ENCODE measurements around the gene GBF1.

GBF1 gene

DNA sequence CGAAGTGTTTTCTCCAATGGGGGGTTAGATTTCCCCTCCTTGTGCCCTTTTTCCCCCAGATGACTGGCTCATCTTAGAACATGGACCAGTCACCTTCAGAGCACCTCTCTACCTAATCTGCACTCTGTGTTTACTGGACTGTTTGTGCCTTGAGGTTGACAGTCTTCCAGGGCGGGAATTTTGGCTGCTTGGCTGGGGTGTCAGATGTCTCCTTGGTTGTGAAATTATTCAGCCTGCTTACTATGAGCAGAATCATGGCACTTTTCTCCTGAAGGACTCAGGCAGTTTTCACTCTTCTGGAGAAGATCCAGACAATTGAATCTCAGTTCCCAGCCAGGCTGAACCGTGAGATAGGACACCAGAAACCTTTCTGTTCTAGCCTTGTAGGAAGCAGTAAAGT is 89.9 kb downstream of the GBF1 start:
- H3K9me3 ChIP-seq (ENCODE audit: control insufficient read depth, low read length) = no peaks in the 10 kb centered on the region
- no peak overlapping the region for H3K4me3 ChIP-seq (ENCODE audit: low read depth, low read length)
- no peak overlapping the region for H2AFZ ChIP-seq
- no peak overlapping the region for H3K4me2 ChIP-seq (ENCODE audit: low read length)
- H3K27me3 ChIP-seq (ENCODE audit: control insufficient read depth, insufficient read depth, low read length) = no peaks in the 10 kb centered on the region
- H3K36me3 ChIP-seq (ENCODE audit: control insufficient read depth, insufficient read depth, low read length) = no peaks in the 10 kb centered on the region
- H3K27ac ChIP-seq = peak overlapping the region; percentile 71
- peaks cover 4% of the 10 kb centered on the region for H3K79me2 ChIP-seq
- H3K9ac ChIP-seq = no peak overlapping the region
- TF ChIP-seq, protein P1, sequence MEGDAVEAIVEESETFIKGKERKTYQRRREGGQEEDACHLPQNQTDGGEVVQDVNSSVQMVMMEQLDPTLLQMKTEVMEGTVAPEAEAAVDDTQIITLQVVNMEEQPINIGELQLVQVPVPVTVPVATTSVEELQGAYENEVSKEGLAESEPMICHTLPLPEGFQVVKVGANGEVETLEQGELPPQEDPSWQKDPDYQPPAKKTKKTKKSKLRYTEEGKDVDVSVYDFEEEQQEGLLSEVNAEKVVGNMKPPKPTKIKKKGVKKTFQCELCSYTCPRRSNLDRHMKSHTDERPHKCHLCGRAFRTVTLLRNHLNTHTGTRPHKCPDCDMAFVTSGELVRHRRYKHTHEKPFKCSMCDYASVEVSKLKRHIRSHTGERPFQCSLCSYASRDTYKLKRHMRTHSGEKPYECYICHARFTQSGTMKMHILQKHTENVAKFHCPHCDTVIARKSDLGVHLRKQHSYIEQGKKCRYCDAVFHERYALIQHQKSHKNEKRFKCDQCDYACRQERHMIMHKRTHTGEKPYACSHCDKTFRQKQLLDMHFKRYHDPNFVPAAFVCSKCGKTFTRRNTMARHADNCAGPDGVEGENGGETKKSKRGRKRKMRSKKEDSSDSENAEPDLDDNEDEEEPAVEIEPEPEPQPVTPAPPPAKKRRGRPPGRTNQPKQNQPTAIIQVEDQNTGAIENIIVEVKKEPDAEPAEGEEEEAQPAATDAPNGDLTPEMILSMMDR (IDR thresholded peaks at IDR 0.05) = no peak
- H3K4me1 ChIP-seq = peaks cover 12% of the 10 kb centered on the region

DNA sequence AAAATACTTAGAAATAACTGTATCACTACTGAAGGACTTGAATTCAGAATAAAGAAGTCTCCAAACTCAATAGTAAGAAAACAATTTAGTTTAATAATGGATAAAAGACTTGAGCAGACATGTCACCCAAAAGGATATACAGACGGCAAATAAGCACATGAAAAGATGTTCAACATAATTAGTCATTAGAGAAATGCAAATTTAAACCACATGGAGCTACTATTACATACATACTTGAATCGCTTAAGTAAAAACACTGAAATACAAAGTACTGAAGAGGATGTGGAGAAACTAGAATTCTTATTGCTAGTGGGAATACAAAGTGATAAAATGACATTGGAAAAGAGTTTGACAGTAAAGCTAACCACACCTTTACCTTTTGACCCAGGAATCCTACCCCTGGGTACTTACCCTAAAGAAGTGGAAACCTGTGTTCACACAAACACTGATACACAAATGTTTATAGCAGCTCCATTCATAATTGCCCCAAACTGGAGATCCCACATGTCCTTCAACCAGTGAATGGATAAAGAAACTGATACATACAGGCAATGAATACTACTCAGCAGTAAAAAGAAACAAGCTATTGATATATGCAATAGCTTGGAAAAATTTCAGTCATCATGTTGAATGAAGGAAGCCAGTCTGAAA is 95.8 kb downstream of the GBF1 start:
- Histone ChIP-seq H3K4me1 (peaks cover 2% of the 10 kb centered on the region), H3K4me3 (ENCODE audit: low read depth, low read length) (no peak overlapping the region), H3K4me2 (ENCODE audit: low read length) (no peak overlapping the region), H3K27me3 (ENCODE audit: control insufficient read depth, insufficient read depth, low read length) (no peaks in the 10 kb centered on the region), H3K36me3 (ENCODE audit: control insufficient read depth, insufficient read depth, low read length) (no peaks in the 10 kb centered on the region), H2AFZ (no peak overlapping the region), H3K79me2 (peaks cover 11% of the 10 kb centered on the region), H3K9me3 (ENCODE audit: control insufficient read depth, low read length) (no peaks in the 10 kb centered on the region), H3K9ac (no peak overlapping the region), H3K27ac (no peak overlapping the region)
- TF ChIP-seq, protein P1 (IDR thresholded peaks at IDR 0.05) = no peak

DNA sequence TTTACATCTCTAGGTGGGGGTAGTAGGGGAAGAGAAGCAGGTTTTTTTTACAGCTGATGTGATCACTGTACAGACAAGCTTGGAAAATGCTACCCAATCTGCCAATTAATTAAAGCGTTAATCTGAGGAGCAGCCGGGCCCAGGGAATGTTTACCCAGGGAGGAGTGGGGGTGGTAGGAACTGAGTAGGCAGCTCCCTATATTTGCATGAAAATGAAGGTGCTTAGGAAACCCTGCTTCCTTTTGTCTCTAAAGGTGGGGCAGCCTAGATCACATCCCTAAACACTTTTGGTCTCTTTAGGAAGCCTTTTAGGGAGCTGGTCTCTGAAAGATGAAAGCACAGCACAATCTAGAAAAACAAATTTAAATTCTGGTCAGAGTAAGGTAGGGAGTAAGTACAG is 97.1 kb downstream of the GBF1 start:
- Histone ChIP-seq H3K4me3 (ENCODE audit: low read depth, low read length) (no peak overlapping the region), H3K36me3 (ENCODE audit: control insufficient read depth, insufficient read depth, low read length) (no peaks in the 10 kb centered on the region), H3K79me2 (peaks cover 11% of the 10 kb centered on the region), H3K9me3 (ENCODE audit: control insufficient read depth, low read length) (no peaks in the 10 kb centered on the region), H2AFZ (no peak overlapping the region), H3K4me1 (peaks cover 2% of the 10 kb centered on the region), H3K27me3 (ENCODE audit: control insufficient read depth, insufficient read depth, low read length) (no peaks in the 10 kb centered on the region), H3K9ac (no peak overlapping the region), H3K4me2 (ENCODE audit: low read length) (no peak overlapping the region), H3K27ac (no peak overlapping the region)
- TF ChIP-seq, protein P1 (IDR thresholded peaks at IDR 0.05) = no peak

DNA sequence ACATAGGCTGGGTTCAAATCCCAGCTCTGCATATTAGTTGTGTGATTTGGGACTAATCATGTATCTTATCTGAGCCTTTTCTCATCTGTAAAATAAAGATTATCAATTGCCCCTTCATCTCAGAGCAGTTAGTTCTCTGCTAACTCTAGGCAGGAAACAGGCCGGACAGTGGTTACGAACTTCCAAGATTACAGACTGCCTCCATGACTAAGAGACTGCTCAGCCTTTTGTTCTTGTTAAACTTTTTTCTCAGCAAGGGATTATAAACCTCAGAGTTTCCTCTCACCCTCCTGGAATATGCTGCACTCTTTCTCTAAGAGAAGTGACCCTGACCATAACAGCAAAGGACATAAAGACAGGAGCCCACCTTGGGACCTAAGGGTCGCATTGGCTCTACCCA is 97.6 kb downstream of the GBF1 start:
- Histone ChIP-seq H3K9me3 (ENCODE audit: control insufficient read depth, low read length) (no peaks in the 10 kb centered on the region), H3K9ac (no peak overlapping the region), H3K79me2 (peaks cover 11% of the 10 kb centered on the region), H3K4me1 (peaks cover 2% of the 10 kb centered on the region), H3K27ac (no peak overlapping the region), H3K36me3 (ENCODE audit: control insufficient read depth, insufficient read depth, low read length) (no peaks in the 10 kb centered on the region), H3K4me3 (ENCODE audit: low read depth, low read length) (no peak overlapping the region), H2AFZ (no peak overlapping the region), H3K27me3 (ENCODE audit: control insufficient read depth, insufficient read depth, low read length) (no peaks in the 10 kb centered on the region), H3K4me2 (ENCODE audit: low read length) (no peak overlapping the region)
- TF ChIP-seq, protein P1 (IDR thresholded peaks at IDR 0.05) = no peak

DNA sequence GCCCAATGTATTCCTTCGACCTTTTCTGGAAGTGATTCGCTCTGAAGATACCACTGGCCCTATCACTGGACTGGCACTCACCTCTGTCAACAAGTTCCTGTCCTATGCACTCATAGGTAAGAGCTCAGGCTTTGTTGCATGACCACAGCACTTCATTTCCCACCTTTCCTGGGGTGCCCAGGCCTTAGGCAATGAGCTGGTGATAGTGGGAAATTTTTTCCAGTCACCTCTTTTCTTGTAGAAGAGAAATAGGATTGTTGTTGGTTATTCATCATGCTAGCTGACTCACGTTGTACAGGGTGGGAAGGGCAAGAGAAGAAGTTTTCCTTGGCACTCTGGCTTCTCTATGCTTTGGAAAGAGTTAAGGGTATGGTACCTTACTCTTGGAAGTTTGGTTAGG is 98.7 kb downstream of the GBF1 start:
- Histone ChIP-seq H3K4me2 (ENCODE audit: low read length) (no peak overlapping the region), H3K36me3 (ENCODE audit: control insufficient read depth, insufficient read depth, low read length) (no peaks in the 10 kb centered on the region), H3K9ac (no peak overlapping the region), H3K4me1 (peaks cover 2% of the 10 kb centered on the region), H2AFZ (no peak overlapping the region), H3K9me3 (ENCODE audit: control insufficient read depth, low read length) (no peaks in the 10 kb centered on the region), H3K79me2 (peaks cover 20% of the 10 kb centered on the region), H3K4me3 (ENCODE audit: low read depth, low read length) (no peak overlapping the region), H3K27me3 (ENCODE audit: control insufficient read depth, insufficient read depth, low read length) (no peaks in the 10 kb centered on the region), H3K27ac (no peak overlapping the region)
- TF ChIP-seq, protein P1 (IDR thresholded peaks at IDR 0.05) = no peak
